ENCODE measurements around the gene WDR19. TPM values are rescaled to one million over a fixed set of nuclear protein-coding genes. Genes with fewer than 3 reads are reported as not detected.
A peak's percentile ranks its signal among the peaks of the same experiment; 100 is the strongest.
"Not testable (repeated sequence)": the region's sequence is repeated elsewhere in the genome, so short reads cannot be mapped to it uniquely, and the experiment has no call there.

Gene WDR19
- total RNA-seq (ENCODE audit: low replicate concordance): 56.4 and 86.3 TPM in 2 replicates

DNA sequence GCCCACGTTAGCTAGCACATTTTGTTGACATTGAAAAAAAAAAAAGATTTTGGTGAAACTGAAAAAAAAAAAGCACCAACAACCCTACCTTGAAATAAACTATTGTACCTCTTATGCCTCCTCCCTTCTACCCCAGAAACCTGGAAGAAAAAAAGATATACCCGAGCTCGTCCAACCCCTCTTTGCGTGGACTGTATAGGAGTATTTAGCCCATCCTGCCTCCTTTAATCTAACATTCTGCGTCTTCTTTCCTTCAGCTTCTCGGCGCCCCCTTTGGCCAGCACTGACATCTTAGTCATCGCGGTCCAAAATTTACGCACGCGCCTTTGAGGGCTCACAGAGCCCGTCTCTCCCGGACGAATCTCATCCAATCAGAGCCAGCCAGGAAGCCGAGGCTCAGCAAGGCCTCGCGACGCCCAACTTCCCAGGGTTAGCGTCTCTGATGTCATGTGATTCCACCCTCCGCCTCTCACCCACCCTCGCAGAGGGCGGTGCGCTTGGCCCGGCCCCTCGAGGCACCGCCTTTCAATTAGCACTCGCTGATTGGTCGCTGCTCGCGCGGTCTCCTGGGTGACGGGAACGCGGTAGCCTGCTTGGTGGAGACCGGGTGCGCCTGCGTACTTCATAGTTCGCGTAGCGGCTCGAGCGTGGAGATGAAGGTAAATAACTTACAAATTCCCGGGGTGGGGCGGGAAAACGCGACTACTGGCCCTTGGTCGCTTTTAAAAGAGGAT, at the start of gene WDR19:
WDR19 (plus strand) TSS at position 625 of the 734 bp plus-strand sequence; CDS start at position 654, 29 bp downstream.
- H3K4me1 Mint-ChIP-seq: peaks cover 9% of the 10 kb centered on the region
- Histone ChIP-seq H3K9me3 (ENCODE audit: low read depth) (no peaks in the 10 kb centered on the region), H3K4me2 (peak within 1 kb of the TSS; percentile 98), H3K4me1 (no peaks in the 10 kb centered on the region), H2AFZ (replicated peaks) (peak within 1 kb of the TSS; percentile 99), H3K9ac (peak within 1 kb of the TSS; percentile 57), H3K27ac (no peak within 1 kb of the TSS), H3K27me3 (peaks cover 10% of the 10 kb centered on the region), H3K4me3 (peak within 1 kb of the TSS; percentile 82), H4K20me1 (ENCODE audit: low read depth) (no peaks in the 10 kb centered on the region), H3K79me2 (ENCODE audit: low read depth) (no peaks in the 10 kb centered on the region), H3K36me3 (no peaks in the 10 kb centered on the region), H3F3A (ENCODE audit: low read depth) (no peaks in the 10 kb centered on the region)
- peak within 1 kb of the TSS; percentile 73 for H3K27ac Mint-ChIP-seq
- H3K27me3 Mint-ChIP-seq (ENCODE audit: insufficient read depth, low read depth): no peaks in the 10 kb centered on the region
- peak; percentile 100 for DNase-seq (ENCODE audit: low spot score)
- no peaks in the 10 kb centered on the region for H3K36me3 Mint-ChIP-seq
- TF ChIP-seq EZH2phosphoT487 (IDR thresholded peaks at IDR 0.05): no peak
- TF ChIP-seq, protein P1, sequence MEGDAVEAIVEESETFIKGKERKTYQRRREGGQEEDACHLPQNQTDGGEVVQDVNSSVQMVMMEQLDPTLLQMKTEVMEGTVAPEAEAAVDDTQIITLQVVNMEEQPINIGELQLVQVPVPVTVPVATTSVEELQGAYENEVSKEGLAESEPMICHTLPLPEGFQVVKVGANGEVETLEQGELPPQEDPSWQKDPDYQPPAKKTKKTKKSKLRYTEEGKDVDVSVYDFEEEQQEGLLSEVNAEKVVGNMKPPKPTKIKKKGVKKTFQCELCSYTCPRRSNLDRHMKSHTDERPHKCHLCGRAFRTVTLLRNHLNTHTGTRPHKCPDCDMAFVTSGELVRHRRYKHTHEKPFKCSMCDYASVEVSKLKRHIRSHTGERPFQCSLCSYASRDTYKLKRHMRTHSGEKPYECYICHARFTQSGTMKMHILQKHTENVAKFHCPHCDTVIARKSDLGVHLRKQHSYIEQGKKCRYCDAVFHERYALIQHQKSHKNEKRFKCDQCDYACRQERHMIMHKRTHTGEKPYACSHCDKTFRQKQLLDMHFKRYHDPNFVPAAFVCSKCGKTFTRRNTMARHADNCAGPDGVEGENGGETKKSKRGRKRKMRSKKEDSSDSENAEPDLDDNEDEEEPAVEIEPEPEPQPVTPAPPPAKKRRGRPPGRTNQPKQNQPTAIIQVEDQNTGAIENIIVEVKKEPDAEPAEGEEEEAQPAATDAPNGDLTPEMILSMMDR (IDR thresholded peaks at IDR 0.05): peak; percentile 68
- TF ChIP-seq EZH2 (IDR thresholded peaks at IDR 0.05): no peak
- H3K9me3 Mint-ChIP-seq: no peaks in the 10 kb centered on the region
- no peak within 1 kb of the TSS for H3K4me3 Mint-ChIP-seq

DNA sequence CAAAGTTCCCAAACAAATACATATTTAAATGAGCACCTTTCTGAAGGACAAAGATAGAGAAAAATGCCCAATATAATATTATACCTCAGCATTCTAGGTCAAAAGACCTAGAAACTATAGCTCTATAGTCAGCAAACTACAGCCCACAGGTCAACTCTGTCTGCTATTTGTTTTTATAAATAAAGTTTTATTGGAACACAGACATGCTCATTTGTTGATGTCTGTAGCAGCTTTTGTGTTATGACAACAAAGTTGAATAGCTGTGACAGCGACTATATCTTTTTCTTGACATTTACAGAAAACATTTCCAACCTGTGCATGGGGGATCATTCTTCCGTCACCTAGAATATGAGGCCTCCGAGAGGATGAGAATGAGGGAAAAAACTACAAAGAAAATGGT, 48.7 kb upstream of the WDR19 start:
- no peaks in the 10 kb centered on the region for H3K27me3 ChIP-seq
- no peak overlapping the region for H3K9ac ChIP-seq
- H3K4me1 ChIP-seq: peaks cover 6% of the 10 kb centered on the region
- H3K4me3 ChIP-seq: no peak overlapping the region
- Mint-ChIP-seq H3K4me3 (no peak overlapping the region), H3K27me3 (ENCODE audit: insufficient read depth, low read depth) (peaks cover 2% of the 10 kb centered on the region), H3K9me3 (no peaks in the 10 kb centered on the region), H3K27ac (no peak overlapping the region), H3K4me1 (peaks cover 11% of the 10 kb centered on the region), H3K36me3 (peaks cover 5% of the 10 kb centered on the region)
- no peak overlapping the region for H3K27ac ChIP-seq
- H3K9me3 ChIP-seq (ENCODE audit: low read depth): no peaks in the 10 kb centered on the region
- H3F3A ChIP-seq (ENCODE audit: low read depth): no peaks in the 10 kb centered on the region
- no peak for DNase-seq (ENCODE audit: low spot score)
- TF ChIP-seq EZH2 (IDR thresholded peaks at IDR 0.05) (no peak), EZH2phosphoT487 (IDR thresholded peaks at IDR 0.05) (no peak)
- TF ChIP-seq, protein P1 (IDR thresholded peaks at IDR 0.05): no peak
- H4K20me1 ChIP-seq (ENCODE audit: low read depth): no peaks in the 10 kb centered on the region
- no peaks in the 10 kb centered on the region for H3K79me2 ChIP-seq (ENCODE audit: low read depth)
- no peak overlapping the region for H2AFZ ChIP-seq (replicated peaks)
- H3K4me2 ChIP-seq: no peak overlapping the region
- no peaks in the 10 kb centered on the region for H3K36me3 ChIP-seq

DNA sequence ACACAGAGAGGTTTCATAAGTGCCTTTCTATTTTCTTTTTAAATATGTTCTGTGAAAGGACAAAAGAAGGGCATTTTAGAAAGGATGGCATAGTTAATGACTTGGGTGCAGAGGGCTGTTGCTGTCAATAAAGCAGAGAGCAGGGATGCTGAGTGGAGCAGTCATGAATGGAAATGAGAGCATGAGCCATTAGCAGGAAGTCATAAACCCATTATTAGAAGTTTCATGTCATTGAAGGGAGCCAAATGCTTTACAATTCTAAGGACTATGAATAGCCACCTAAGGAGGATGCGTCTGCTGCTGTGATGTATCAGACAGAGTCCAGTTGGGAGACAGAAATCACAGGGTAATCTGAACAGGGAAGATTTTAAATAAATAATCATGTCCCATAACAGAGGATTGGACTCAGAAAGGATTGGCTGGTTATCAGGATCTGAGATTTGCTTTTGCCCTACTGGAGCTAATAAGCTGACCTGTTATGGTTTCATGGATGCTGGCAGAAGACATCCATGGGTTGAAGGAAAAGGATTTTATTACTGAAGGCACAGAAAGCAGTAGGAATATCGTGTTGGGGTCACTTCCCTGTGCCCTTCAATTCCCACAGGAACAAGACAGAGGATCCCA, 47.5 kb upstream of the WDR19 start:
- Mint-ChIP-seq H3K4me3 (no peak overlapping the region), H3K27ac (no peak overlapping the region), H3K27me3 (ENCODE audit: insufficient read depth, low read depth) (peaks cover 2% of the 10 kb centered on the region), H3K9me3 (no peaks in the 10 kb centered on the region), H3K36me3 (peaks cover 2% of the 10 kb centered on the region), H3K4me1 (peaks cover 11% of the 10 kb centered on the region)
- H3K27me3 ChIP-seq: no peaks in the 10 kb centered on the region
- peaks cover 6% of the 10 kb centered on the region for H3K4me1 ChIP-seq
- H3K27ac ChIP-seq: no peak overlapping the region
- H3K9me3 ChIP-seq (ENCODE audit: low read depth): no peaks in the 10 kb centered on the region
- H3K9ac ChIP-seq: no peak overlapping the region
- H4K20me1 ChIP-seq (ENCODE audit: low read depth): no peaks in the 10 kb centered on the region
- H3K79me2 ChIP-seq (ENCODE audit: low read depth): no peaks in the 10 kb centered on the region
- peak overlapping the region; percentile 50 for H3K4me2 ChIP-seq
- TF ChIP-seq, protein P1 (IDR thresholded peaks at IDR 0.05): no peak
- TF ChIP-seq EZH2phosphoT487 (IDR thresholded peaks at IDR 0.05) (no peak), EZH2 (IDR thresholded peaks at IDR 0.05) (no peak)
- peak overlapping the region; percentile 93 for H2AFZ ChIP-seq (replicated peaks)
- no peaks in the 10 kb centered on the region for H3F3A ChIP-seq (ENCODE audit: low read depth)
- no peaks in the 10 kb centered on the region for H3K36me3 ChIP-seq
- no peak for DNase-seq (ENCODE audit: low spot score)
- peak overlapping the region; percentile 10 for H3K4me3 ChIP-seq

DNA sequence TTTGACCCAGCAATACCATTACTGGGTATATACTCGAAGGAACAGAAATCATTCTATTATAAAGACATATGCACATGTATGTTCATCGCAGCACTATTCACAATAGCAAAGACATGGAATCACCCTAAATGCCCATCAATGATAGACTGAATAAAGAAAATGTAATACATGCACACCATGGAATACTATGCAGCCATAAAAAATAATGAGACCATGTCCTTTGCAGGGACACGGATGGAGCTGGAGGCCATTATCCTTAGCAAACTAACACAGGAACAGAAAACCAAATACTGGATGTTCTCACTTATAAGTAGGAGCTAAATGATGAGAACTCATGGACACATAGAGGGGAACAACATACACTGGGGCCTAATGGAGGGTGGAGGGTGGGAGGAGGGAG, 44.1 kb upstream of the WDR19 start:
- H3K36me3 ChIP-seq; H3K9me3 ChIP-seq (ENCODE audit: low read depth); H2AFZ ChIP-seq (replicated peaks); H3K27ac ChIP-seq; H4K20me1 ChIP-seq (ENCODE audit: low read depth); H3K27me3 ChIP-seq; H3K27ac Mint-ChIP-seq; DNase-seq (ENCODE audit: low spot score); H3K36me3 Mint-ChIP-seq; H3K9me3 Mint-ChIP-seq; H3F3A ChIP-seq (ENCODE audit: low read depth); H3K4me2 ChIP-seq; H3K79me2 ChIP-seq (ENCODE audit: low read depth); H3K9ac ChIP-seq; H3K4me3 ChIP-seq; H3K27me3 Mint-ChIP-seq (ENCODE audit: insufficient read depth, low read depth); H3K4me1 ChIP-seq; H3K4me3 Mint-ChIP-seq: not testable (repeated sequence)
- peaks cover 11% of the 10 kb centered on the region for H3K4me1 Mint-ChIP-seq

Measured in neural progenitor cell (in vitro differentiated cells).